Measurements from ENCODE around the gene RIMBP2. TPM values are rescaled to one million over a fixed set of nuclear protein-coding genes. Genes with fewer than 3 reads are reported as not detected.
"Not testable (repeated sequence)": the region's sequence is repeated elsewhere in the genome, so short reads cannot be mapped to it uniquely, and the experiment has no call there.

Gene RIMBP2
- total RNA-seq, 6 experiments from 2014 or later: not detected

DNA sequence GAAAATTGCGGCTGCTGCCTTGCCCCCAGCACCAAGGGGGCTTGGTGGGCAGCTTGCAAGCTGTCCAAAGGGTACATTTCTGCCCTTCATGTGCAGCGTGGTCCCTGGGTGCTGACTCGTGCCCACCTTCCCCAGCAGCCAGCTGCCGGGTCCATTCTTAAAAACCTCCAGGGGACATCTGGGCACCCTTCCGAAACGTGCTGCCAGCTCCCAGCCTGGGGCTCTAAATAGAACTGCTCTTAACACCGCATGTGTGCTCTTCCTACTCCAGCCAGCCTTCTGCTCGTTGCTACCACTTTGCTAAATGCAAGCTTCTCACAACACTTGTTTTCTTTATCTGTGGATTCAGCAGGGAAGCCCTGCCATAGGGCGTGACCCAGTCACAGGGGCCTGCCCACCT is 66.0 kb downstream of the RIMBP2 start:
- Mint-ChIP-seq H3K27me3 (ENCODE audit: insufficient read depth) (no peaks in the 10 kb centered on the region; the same call in 1 of the 2 replicates), H3K9me3 (peaks cover 51% of the 10 kb centered on the region), H3K4me1 (ENCODE audit: low read depth) (no peaks in the 10 kb centered on the region), H3K36me3 (ENCODE audit: low read depth) (0 out of 2 replicates have a peak, but pooled peaks cover 3% of the 10 kb centered on the region), H3K27ac (no peak overlapping the region), H3K4me3 (no peak overlapping the region)
- DNase-seq: no peak
- TF ChIP-seq CTCF (IDR thresholded peaks at IDR 0.05): no peak

GRCh38 chr12:130649101-130650045 is 66.7 kb downstream of the RIMBP2 start:
- no peaks in the 10 kb centered on the region for H3K4me1 Mint-ChIP-seq (ENCODE audit: low read depth)
- DNase-seq: no peak

DNA sequence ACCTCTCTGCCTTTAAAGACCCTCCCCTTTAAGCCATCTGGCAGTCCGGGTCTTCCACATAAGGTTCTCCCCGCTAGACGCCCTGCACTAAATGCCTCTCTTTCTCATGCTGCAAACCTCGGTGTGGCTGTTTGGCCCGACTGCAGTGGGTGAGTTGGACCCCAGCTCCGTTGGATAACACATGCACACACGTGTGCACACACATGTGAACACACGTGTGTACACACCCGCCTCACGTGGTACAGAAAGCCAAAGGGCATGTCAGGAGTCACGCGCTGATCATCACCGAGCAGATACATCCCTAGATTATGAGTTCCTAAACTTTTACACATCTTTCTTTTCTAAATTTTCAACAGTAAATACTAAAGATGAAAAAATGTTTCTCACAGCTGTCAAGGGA is 68.3 kb downstream of the RIMBP2 start:
- no peak overlapping the region for H3K4me3 Mint-ChIP-seq
- no peaks in the 10 kb centered on the region; the same call in none of the 2 replicates for H3K27me3 Mint-ChIP-seq (ENCODE audit: insufficient read depth)
- H3K27ac Mint-ChIP-seq: no peak overlapping the region
- 0 out of 2 replicates have a peak, but pooled peaks cover 3% of the 10 kb centered on the region for H3K36me3 Mint-ChIP-seq (ENCODE audit: low read depth)
- H3K4me1 Mint-ChIP-seq (ENCODE audit: low read depth): no peaks in the 10 kb centered on the region
- peaks cover 50% of the 10 kb centered on the region for H3K9me3 Mint-ChIP-seq
- no peak for TF ChIP-seq CTCF (IDR thresholded peaks at IDR 0.05)
- DNase-seq: no peak

More at GRCh38 chr12:130649101-130650045, 66.7 kb downstream of the RIMBP2 start:
- H3K27me3 Mint-ChIP-seq (ENCODE audit: insufficient read depth): no peaks in the 10 kb centered on the region; the same call in 1 of the 2 replicates
- 0 out of 2 replicates have a peak, but pooled peaks cover 3% of the 10 kb centered on the region for H3K36me3 Mint-ChIP-seq (ENCODE audit: low read depth)
- H3K4me3 Mint-ChIP-seq: no peak overlapping the region
- TF ChIP-seq CTCF (IDR thresholded peaks at IDR 0.05): no peak
- peaks cover 47% of the 10 kb centered on the region for H3K9me3 Mint-ChIP-seq
- H3K27ac Mint-ChIP-seq: no peak overlapping the region

DNA sequence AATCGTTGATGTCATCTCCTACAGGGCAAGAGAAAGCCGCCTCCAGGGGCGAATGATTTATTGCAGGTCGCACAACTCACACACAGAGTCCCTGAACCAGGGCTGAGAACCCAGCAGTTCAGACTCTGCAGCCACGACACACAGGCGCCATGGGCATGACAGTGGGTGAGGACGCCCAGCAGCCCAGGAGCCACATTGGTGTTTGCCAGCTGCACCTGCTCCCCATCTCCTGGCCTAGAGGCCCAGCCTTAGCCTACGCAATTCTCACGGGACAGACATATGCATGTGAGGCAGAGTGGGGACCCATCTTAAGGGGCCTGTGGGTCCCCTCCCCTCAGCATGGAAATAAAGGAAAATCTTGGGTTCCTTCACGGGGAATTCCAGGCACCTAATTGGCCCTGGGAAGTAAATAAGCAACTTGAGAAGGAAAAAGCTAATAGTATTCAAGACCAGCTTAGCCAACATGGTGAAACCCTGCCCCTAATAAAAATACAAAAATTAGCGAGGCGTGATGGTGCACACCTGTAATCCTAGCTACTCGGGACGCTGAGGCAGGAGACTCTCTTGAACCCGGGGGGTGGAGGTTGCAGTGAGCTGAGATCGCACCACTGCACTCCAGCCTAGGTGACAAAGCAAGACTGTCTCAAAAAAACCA is 69.3 kb downstream of the RIMBP2 start:
- 0 out of 2 replicates have a peak, but pooled peaks cover 3% of the 10 kb centered on the region for H3K36me3 Mint-ChIP-seq (ENCODE audit: low read depth)
- H3K27ac Mint-ChIP-seq: no peak overlapping the region
- TF ChIP-seq CTCF (IDR thresholded peaks at IDR 0.05): no peak
- no peak for DNase-seq
- H3K27me3 Mint-ChIP-seq (ENCODE audit: insufficient read depth): no peaks in the 10 kb centered on the region; the same call in none of the 2 replicates
- peaks cover 60% of the 10 kb centered on the region for H3K9me3 Mint-ChIP-seq
- no peaks in the 10 kb centered on the region for H3K4me1 Mint-ChIP-seq (ENCODE audit: low read depth)
- H3K4me3 Mint-ChIP-seq: no peak overlapping the region

DNA sequence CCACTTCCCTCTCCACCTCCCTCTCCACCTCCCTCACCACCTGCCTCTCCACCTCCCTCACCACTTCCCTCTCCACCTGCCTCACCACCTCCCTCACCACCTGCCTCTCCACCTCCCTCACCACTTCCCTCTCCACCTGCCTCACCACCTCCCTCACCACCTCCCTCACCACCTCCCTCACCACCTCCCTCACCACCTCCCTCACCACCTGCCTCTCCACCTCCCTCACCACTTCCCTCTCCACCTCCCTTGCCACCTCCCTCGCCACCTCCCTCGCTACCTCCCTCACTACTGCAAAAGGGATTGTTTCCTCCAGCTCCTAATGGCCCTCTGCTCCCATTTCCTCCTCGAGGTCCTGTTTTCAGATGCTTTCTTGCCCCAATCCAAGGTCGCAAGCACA is 69.9 kb downstream of the RIMBP2 start:
- not testable (repeated sequence) for H3K4me3 Mint-ChIP-seq; H3K27ac Mint-ChIP-seq; H3K36me3 Mint-ChIP-seq (ENCODE audit: low read depth); H3K27me3 Mint-ChIP-seq (ENCODE audit: insufficient read depth); H3K4me1 Mint-ChIP-seq (ENCODE audit: low read depth); DNase-seq
- H3K9me3 Mint-ChIP-seq: peaks cover 62% of the 10 kb centered on the region

Data from HFFc6 (cell line).